ENCODE results near the gene ST7.

ST7 gene

GRCh38 chr7:117250801-117251200 lies 297.5 kb downstream of the ST7 start:
- DNase-seq (ENCODE audit: extremely low spot score), result no peak
- no peak for TF ChIP-seq ELF4 (IDR thresholded peaks at IDR 0.05)
- no peak for TF ChIP-seq SUZ12 (IDR thresholded peaks at IDR 0.05)
- no peak for TF ChIP-seq TARDBP (IDR thresholded peaks at IDR 0.05)
- TF ChIP-seq ZNF384 (IDR thresholded peaks at IDR 0.05), result no peak
- TF ChIP-seq L3MBTL2 (conservative IDR thresholded peaks at IDR 0.05), result no peak
- TF ChIP-seq, protein P1, sequence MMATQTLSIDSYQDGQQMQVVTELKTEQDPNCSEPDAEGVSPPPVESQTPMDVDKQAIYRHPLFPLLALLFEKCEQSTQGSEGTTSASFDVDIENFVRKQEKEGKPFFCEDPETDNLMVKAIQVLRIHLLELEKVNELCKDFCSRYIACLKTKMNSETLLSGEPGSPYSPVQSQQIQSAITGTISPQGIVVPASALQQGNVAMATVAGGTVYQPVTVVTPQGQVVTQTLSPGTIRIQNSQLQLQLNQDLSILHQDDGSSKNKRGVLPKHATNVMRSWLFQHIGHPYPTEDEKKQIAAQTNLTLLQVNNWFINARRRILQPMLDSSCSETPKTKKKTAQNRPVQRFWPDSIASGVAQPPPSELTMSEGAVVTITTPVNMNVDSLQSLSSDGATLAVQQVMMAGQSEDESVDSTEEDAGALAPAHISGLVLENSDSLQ (IDR thresholded peaks at IDR 0.05), result no peak
- TF ChIP-seq BHLHE40 (IDR thresholded peaks at IDR 0.05; ENCODE audit: borderline replicate concordance), result no peak
- no peak for TF ChIP-seq FOXA1 (IDR thresholded peaks at IDR 0.05)
- no peak for TF ChIP-seq LEF1 (IDR thresholded peaks at IDR 0.05; ENCODE audit: borderline replicate concordance)
- TF ChIP-seq CTBP1 (IDR thresholded peaks at IDR 0.05; ENCODE audit: borderline replicate concordance), result no peak
- no peak for TF ChIP-seq FOXM1 (IDR thresholded peaks at IDR 0.05; ENCODE audit: borderline replicate concordance)
- TF ChIP-seq SP1 (IDR thresholded peaks at IDR 0.05), result no peak
- no peak for TF ChIP-seq ARNT (IDR thresholded peaks at IDR 0.05)
- no peak for TF ChIP-seq NFRKB (IDR thresholded peaks at IDR 0.05)
- TF ChIP-seq HDGF (IDR thresholded peaks at IDR 0.05; ENCODE audit: borderline replicate concordance), result no peak
- POLR2A ChIA-PET, result no interaction called here
- CTCF ChIA-PET, result no interaction called here

DNA sequence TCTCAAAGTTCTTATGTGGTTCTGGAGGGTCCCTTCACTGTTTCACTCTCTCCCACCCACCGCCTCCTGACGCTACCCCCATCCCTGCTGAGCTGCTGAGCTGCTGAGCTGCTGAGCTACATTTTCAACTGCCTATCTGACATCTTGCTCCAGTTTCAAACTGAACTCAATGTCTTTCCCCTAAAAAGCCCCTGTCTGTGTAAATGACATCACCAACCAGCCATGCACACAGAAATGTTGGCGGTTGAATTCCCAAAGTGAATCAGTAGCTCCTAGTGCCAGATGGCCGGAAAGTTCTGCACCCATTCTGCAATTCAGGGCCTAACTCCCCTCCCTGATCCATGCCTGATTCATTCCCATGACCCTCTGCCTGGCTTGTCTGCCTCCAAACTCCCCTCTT lies 298.4 kb downstream of the ST7 start:
- ChIA-PET CTCF (no interaction called here), POLR2A (no interaction called here)
- TF ChIP-seq ARNT (IDR thresholded peaks at IDR 0.05) (no peak), L3MBTL2 (conservative IDR thresholded peaks at IDR 0.05) (no peak), FOXA1 (IDR thresholded peaks at IDR 0.05) (no peak), FOXK2 (IDR thresholded peaks at IDR 0.05) (no peak), CTBP1 (IDR thresholded peaks at IDR 0.05; ENCODE audit: borderline replicate concordance) (no peak), SUZ12 (IDR thresholded peaks at IDR 0.05) (no peak), BHLHE40 (IDR thresholded peaks at IDR 0.05; ENCODE audit: borderline replicate concordance) (no peak), LEF1 (IDR thresholded peaks at IDR 0.05; ENCODE audit: borderline replicate concordance) (no peak), SP1 (IDR thresholded peaks at IDR 0.05) (no peak)
- TF ChIP-seq, protein P1 (IDR thresholded peaks at IDR 0.05), result no peak
- DNase-seq (ENCODE audit: extremely low spot score), result no peak

DNA sequence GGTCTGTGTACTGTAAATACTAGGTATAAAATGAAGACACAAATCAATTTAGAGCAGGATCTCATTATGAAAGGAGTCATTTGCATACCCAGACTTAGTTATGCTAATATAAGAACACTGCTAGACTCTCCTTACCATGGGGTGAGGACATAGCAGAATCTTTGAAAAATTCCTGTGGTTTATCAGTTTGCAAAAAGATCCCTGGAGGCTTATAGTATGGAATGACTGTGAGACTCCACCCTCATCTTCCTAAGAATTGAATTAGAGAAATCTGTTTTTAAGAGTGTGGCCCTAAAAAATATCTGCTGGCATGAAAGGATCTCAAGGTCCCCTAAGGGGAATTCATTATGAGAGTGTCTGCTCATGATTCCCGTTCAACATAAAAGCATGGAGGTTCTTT lies 306.3 kb downstream of the ST7 start:
- ChIA-PET CTCF (no interaction called here), POLR2A (no interaction called here)
- TF ChIP-seq ARNT (IDR thresholded peaks at IDR 0.05) (no peak), ZNF384 (IDR thresholded peaks at IDR 0.05) (no peak), FOXA1 (IDR thresholded peaks at IDR 0.05) (no peak), BHLHE40 (IDR thresholded peaks at IDR 0.05; ENCODE audit: borderline replicate concordance) (no peak), ELF4 (IDR thresholded peaks at IDR 0.05) (no peak), L3MBTL2 (conservative IDR thresholded peaks at IDR 0.05) (no peak), FOXK2 (IDR thresholded peaks at IDR 0.05) (no peak), SP1 (IDR thresholded peaks at IDR 0.05) (no peak), NFRKB (IDR thresholded peaks at IDR 0.05) (no peak)
- TF ChIP-seq, protein P1 (IDR thresholded peaks at IDR 0.05), result no peak
- DNase-seq (ENCODE audit: extremely low spot score), result no peak

DNA sequence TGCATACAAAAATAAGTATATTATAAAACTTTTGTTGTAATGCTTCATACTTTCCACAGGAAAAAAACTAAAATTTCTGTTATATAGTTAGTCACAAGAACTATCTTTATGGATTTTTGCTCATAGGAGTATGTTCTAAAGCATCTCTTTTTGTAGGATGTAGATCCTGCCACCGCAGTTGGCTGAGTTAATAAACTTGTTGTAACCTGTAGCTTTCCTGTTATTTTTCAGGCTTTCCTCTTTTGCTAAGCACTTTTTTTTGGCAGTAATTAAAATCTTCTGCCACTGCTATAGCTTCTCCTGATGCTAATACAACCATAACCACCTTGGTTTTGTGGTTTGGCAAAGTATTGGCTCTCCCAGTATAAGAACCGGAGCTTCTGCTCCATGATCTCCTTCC lies 309.2 kb downstream of the ST7 start:
- ChIA-PET POLR2A (no interaction called here), CTCF (no interaction called here)
- TF ChIP-seq ELF4 (IDR thresholded peaks at IDR 0.05) (no peak), FOXA1 (IDR thresholded peaks at IDR 0.05) (no peak), ARNT (IDR thresholded peaks at IDR 0.05) (no peak), SP1 (IDR thresholded peaks at IDR 0.05) (no peak), NFRKB (IDR thresholded peaks at IDR 0.05) (no peak)
- DNase-seq (ENCODE audit: extremely low spot score), result no peak

GRCh38 chr7:117264716-117265115 lies 311.4 kb downstream of the ST7 start:
- ChIA-PET CTCF (no interaction called here), POLR2A (no interaction called here)
- no peak for TF ChIP-seq L3MBTL2 (conservative IDR thresholded peaks at IDR 0.05)
- no peak for TF ChIP-seq FOXM1 (IDR thresholded peaks at IDR 0.05; ENCODE audit: borderline replicate concordance)
- no peak for TF ChIP-seq LEF1 (IDR thresholded peaks at IDR 0.05; ENCODE audit: borderline replicate concordance)
- no peak for TF ChIP-seq ARNT (IDR thresholded peaks at IDR 0.05)
- TF ChIP-seq TARDBP (IDR thresholded peaks at IDR 0.05), result no peak
- TF ChIP-seq ZNF384 (IDR thresholded peaks at IDR 0.05), result no peak
- no peak for TF ChIP-seq SUZ12 (IDR thresholded peaks at IDR 0.05)
- no peak for TF ChIP-seq BHLHE40 (IDR thresholded peaks at IDR 0.05; ENCODE audit: borderline replicate concordance)
- TF ChIP-seq CTBP1 (IDR thresholded peaks at IDR 0.05; ENCODE audit: borderline replicate concordance), result no peak
- TF ChIP-seq FOXA1 (IDR thresholded peaks at IDR 0.05), result no peak
- TF ChIP-seq, protein P1 (IDR thresholded peaks at IDR 0.05), result no peak
- no peak for TF ChIP-seq NFRKB (IDR thresholded peaks at IDR 0.05)
- no peak for TF ChIP-seq FOXK2 (IDR thresholded peaks at IDR 0.05)
- TF ChIP-seq SP1 (IDR thresholded peaks at IDR 0.05), result no peak
- no peak for TF ChIP-seq HDGF (IDR thresholded peaks at IDR 0.05; ENCODE audit: borderline replicate concordance)
- no peak for TF ChIP-seq ELF4 (IDR thresholded peaks at IDR 0.05)
- DNase-seq (ENCODE audit: extremely low spot score), result no peak

- ChIA-PET CTCF (no interaction called here), POLR2A (no interaction called here)
- no peak for DNase-seq (ENCODE audit: extremely low spot score)
- TF ChIP-seq ELF4 (IDR thresholded peaks at IDR 0.05), result no peak
- no peak for TF ChIP-seq L3MBTL2 (conservative IDR thresholded peaks at IDR 0.05)
- TF ChIP-seq FOXA1 (IDR thresholded peaks at IDR 0.05), result no peak
- no peak for TF ChIP-seq TARDBP (IDR thresholded peaks at IDR 0.05)
- no peak for TF ChIP-seq LEF1 (IDR thresholded peaks at IDR 0.05; ENCODE audit: borderline replicate concordance)
These were observed 316.1 kb downstream of the ST7 start for GRCh38 chr7:117269417-117269816.

Measured in HEK293T (cell line).